Placental epithelial cell (primary cell): ENCODE results near the gene OR5B2. TPM values are rescaled to one million over a fixed set of nuclear protein-coding genes. Genes with fewer than 3 reads are reported as not detected.

Source experiments
- total RNA-seq: library from RNA; depleted of rRNA; stranded (reverse); fragments of >200 nt; gene quantifications from 2 replicates; pipeline ENCODE4 v1.2.3, GENCODE V29; 2012

Gene OR5B2
- not detected in 2 replicates for total RNA-seq

GRCh38 chr11:58428021-58428420, at the start of gene OR5B2:
OR5B2 (minus strand) TSS chr11:58428121; CDS start chr11:58423261, 4,860 bp downstream.

GRCh38 chr11:58442136-58442535, 14.2 kb upstream of the OR5B2 start, which contains the start of gene OR5B12:
OR5B12 (minus strand) TSS chr11:58442236; CDS start chr11:58440151, 2,085 bp downstream.

GRCh38 chr11:58406774-58407173, 21.1 kb downstream of the OR5B2 start, which contains the start of gene OR5B3:
OR5B3 (minus strand) TSS chr11:58406874; CDS start chr11:58403409, 3,465 bp downstream.

Other genes with a start within 250 kb of the OR5B2 start
- not detected in 2 replicates for gene OR9Q2, start 239.1 kb downstream of the OR5B2 start, total RNA-seq
- not detected in 2 replicates for gene OR1S2, start 224.0 kb downstream of the OR5B2 start, total RNA-seq
- gene OR1S1, start 215.4 kb downstream of the OR5B2 start, total RNA-seq: not detected in 2 replicates
- not detected in 2 replicates for gene OR10Q1, start 199.2 kb downstream of the OR5B2 start, total RNA-seq
- gene OR10W1, start 159.9 kb downstream of the OR5B2 start, total RNA-seq: not detected in 2 replicates
- not detected in 2 replicates for gene OR5B17, start 69.1 kb downstream of the OR5B2 start, total RNA-seq
- not detected in 2 replicates for gene OR5B3, start 21.2 kb downstream of the OR5B2 start, total RNA-seq
- not detected in 2 replicates for gene OR5B12, start 14.1 kb upstream of the OR5B2 start, total RNA-seq
- gene OR5B21, start 80.0 kb upstream of the OR5B2 start, total RNA-seq: not detected in 2 replicates
- gene LPXN, start 147.7 kb upstream of the OR5B2 start, total RNA-seq: 3.8 and 5.9 TPM in 2 replicates
- gene ZFP91, start 150.9 kb upstream of the OR5B2 start, total RNA-seq: 26.3 and 40.2 TPM in 2 replicates
- gene CNTF, start 194.5 kb upstream of the OR5B2 start, total RNA-seq: 1.6 and 2.5 TPM in 2 replicates